Testis (tissue), 3 donors: ENCODE measurements around the gene IARS2. TPM values are rescaled to one million over a fixed set of nuclear protein-coding genes. Genes with fewer than 3 reads are reported as not detected.
A peak's percentile ranks its signal among the peaks of the same experiment; 100 is the strongest.

Source experiments
- DNase-seq: peaks from one replicate; pipeline ENCODE4 v3.0.0-alpha.2; 2019
- H3K27ac ChIP-seq, 2 donors: fragments of 200-600 bp; sonication (generic); one replicate each; pipeline ENCODE4 v1.5.1; 2019
- H3K27me3 ChIP-seq: fragments of 200-600 bp; sonication (generic); one replicate; pipeline ENCODE4 v1.5.1; 2019
- H3K36me3 ChIP-seq: fragments of 200-600 bp; sonication (generic); one replicate; pipeline ENCODE4 v1.5.1; 2017; ENCODE audit warnings: low read depth; ENCODE audit errors: missing control alignments
- H3K4me1 ChIP-seq: fragments of 200-600 bp; sonication (generic); one replicate; pipeline ENCODE4 v1.5.1; 2019
- H3K4me3 ChIP-seq, 2 donors: fragments of 200-600 bp; sonication (generic); one replicate each; pipeline ENCODE4 v1.5.1; 2017 to 2019
- H3K9me3 ChIP-seq: fragments of 200-600 bp; sonication (generic); one replicate; pipeline ENCODE4 v1.5.1; 2017
- CTCF ChIP-seq, 3 experiments: fragments of 450-650 bp in 2 of 3; fragments of 200-600 bp in 1 of 3; sonication (generic) in 1 of 3; IDR thresholded peaks; one replicate each; pipeline ENCODE4 v1.5.1; 2016 to 2019; ENCODE audit warnings: antibody characterized with exemption in 3 of 3, mild to moderate bottlenecking in 2 of 3, moderate library complexity in 1 of 3
- POLR2A ChIP-seq: fragments of 450-650 bp; IDR thresholded peaks from one replicate; pipeline ENCODE4 v1.6.1; 2017; ENCODE audit warnings: antibody characterized with exemption, mild to moderate bottlenecking, moderate library complexity
- WGBS, 2 donors: methylation state at CpG; one replicate each; pipeline ENCODE4 v1.1.5; 2018; 5-methylcytosine and 5-hydroxymethylcytosine counted together
- intact Hi-C: fragments of 100-400 bp; cut with DNase I; formaldehyde crosslinking; loops from one replicate; pipeline ENCODE4 v1.15.1; 2023; ENCODE audit warnings: low total_unique reads
- polyA plus RNA-seq: library from polyadenylated mRNA; stranded (reverse); fragments of 350-450 nt; fragmentation: Illumina TruSeq; extraction: RNeasy Lipid Tissue Mini Kit (QIAGEN cat#74804); gene quantifications from one replicate; pipeline ENCODE4 v1.2.3, GENCODE V29; 2014; ENCODE audit warnings: low read depth, low replicate concordance; ENCODE audit not compliant: insufficient read depth
- total RNA-seq, 2 donors: library from RNA; depleted of rRNA; stranded (reverse); fragments of >200 nt; gene quantifications; one replicate each; pipeline ENCODE4 v1.2.3, GENCODE V29; 2016

The IARS2 gene
- total and polyA plus RNA-seq, 3 donors from 2014 or later = 57.6 to 62.9 (median 62.0) TPM

- H3K27me3 ChIP-seq = no peaks in the 10 kb centered on the region
- no peak overlapping the region for H3K4me3 ChIP-seq
- H3K4me1 ChIP-seq = no peaks in the 10 kb centered on the region
- no peaks in the 10 kb centered on the region for H3K9me3 ChIP-seq
- DNase-seq = no peak
- H3K27ac ChIP-seq = no peak overlapping the region
- no peak for TF ChIP-seq POLR2A
- no peak for TF ChIP-seq CTCF (IDR thresholded peaks at IDR 0.05)
- 77 to 79% methylated on average over 6 of the region's 6 CpGs for WGBS, 2 donors
- intact Hi-C loops = no loop called here
- H3K36me3 ChIP-seq = no peaks in the 10 kb centered on the region
These were observed 46.0 kb downstream of the IARS2 start for GRCh38 chr1:220139966-220140365.

- WGBS, 2 donors = 79 to 88% methylated on average over 5 of the region's 5 CpGs
- H3K27ac ChIP-seq = no peak overlapping the region
- no peaks in the 10 kb centered on the region for H3K4me1 ChIP-seq
- DNase-seq = no peak
- no peak for TF ChIP-seq CTCF (IDR thresholded peaks at IDR 0.05)
- no peak for TF ChIP-seq POLR2A
- intact Hi-C loops = no loop called here
- no peak overlapping the region for H3K4me3 ChIP-seq
- no peaks in the 10 kb centered on the region for H3K9me3 ChIP-seq
- H3K27me3 ChIP-seq = no peaks in the 10 kb centered on the region
- H3K36me3 ChIP-seq = no peaks in the 10 kb centered on the region
These were observed 50.1 kb downstream of the IARS2 start for GRCh38 chr1:220144051-220144450.

GRCh38 chr1:220149742-220150141, 55.8 kb downstream of the IARS2 start:
- no peaks in the 10 kb centered on the region for H3K36me3 ChIP-seq
- TF ChIP-seq CTCF (IDR thresholded peaks at IDR 0.05) = no peak
- no peak for TF ChIP-seq POLR2A
- no peak for DNase-seq
- 81 to 92% methylated on average over 1 of the region's 1 CpG for WGBS, 2 donors
- no peaks in the 10 kb centered on the region for H3K9me3 ChIP-seq
- H3K4me3 ChIP-seq = no peak overlapping the region
- H3K27ac ChIP-seq = peak overlapping the region in 1 of 2 donors; percentile 63
- peaks cover 3% of the 10 kb centered on the region for H3K4me1 ChIP-seq
- intact Hi-C loops = no loop called here
- no peaks in the 10 kb centered on the region for H3K27me3 ChIP-seq

DNA sequence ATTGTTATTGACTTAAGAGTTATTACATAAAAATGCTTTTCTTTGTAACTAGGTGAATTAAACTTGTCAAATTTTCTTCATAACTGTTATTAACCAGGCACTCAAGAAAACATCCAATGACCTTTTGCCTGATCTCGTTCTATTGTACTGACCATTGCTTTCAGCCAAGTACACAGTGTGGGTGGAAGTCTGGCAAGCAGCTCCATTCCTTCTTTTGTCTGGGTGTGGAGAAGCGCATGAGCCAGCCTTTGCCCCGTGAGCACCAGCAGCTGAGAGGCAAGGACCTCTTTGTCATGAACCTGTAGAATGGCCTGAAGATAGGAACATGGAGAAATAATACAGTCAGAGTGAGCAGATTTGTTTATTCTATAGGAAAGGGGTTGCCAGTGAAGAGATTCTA, 57.5 kb downstream of the IARS2 start:
- WGBS, 2 donors = 31 to 40% methylated on average over 3 of the region's 3 CpGs

More for the DNA sequence above, 57.5 kb downstream of the IARS2 start:
- Histone ChIP-seq H3K36me3 (no peaks in the 10 kb centered on the region), H3K4me1 (peaks cover 3% of the 10 kb centered on the region), H3K4me3 (no peak overlapping the region), H3K9me3 (no peaks in the 10 kb centered on the region), H3K27me3 (no peaks in the 10 kb centered on the region), H3K27ac (peak overlapping the region in 1 of 2 donors; percentile 65)
- intact Hi-C loops = no loop called here
- DNase-seq = peak; percentile 62
- TF ChIP-seq CTCF (IDR thresholded peaks at IDR 0.05) = no peak
- no peak for TF ChIP-seq POLR2A
